Measurements from ENCODE around the gene SFXN5. TPM values are rescaled to one million over a fixed set of nuclear protein-coding genes. Genes with fewer than 3 reads are reported as not detected.

Gene SFXN5
- total RNA-seq, 1 experiment from 2014 or later, result 20.5 TPM

DNA sequence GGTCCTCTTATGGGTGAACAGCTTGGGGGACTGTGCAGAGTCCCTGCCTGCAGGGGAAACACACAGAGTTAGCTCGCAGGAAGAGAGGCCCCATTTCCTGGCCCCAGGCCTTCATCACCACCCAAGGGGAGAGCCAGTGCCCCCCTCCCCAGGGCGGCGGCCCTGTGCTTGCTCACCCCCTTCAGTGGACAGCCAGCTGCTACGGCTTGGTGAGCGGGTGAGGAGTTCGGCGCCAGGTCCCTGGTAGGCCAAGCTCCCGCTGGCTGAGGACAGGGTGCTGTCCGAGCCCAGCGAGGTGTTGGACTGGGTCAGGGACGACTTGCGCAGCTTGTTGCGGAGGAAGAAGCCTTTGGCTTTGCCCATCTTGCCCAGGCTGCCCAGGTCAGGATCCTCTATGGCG is 17.2 kb upstream of the SFXN5 start:
- H3K4me1 ChIP-seq, result peaks cover 9% of the 10 kb centered on the region; the same call in 1 of the 2 replicates

DNA sequence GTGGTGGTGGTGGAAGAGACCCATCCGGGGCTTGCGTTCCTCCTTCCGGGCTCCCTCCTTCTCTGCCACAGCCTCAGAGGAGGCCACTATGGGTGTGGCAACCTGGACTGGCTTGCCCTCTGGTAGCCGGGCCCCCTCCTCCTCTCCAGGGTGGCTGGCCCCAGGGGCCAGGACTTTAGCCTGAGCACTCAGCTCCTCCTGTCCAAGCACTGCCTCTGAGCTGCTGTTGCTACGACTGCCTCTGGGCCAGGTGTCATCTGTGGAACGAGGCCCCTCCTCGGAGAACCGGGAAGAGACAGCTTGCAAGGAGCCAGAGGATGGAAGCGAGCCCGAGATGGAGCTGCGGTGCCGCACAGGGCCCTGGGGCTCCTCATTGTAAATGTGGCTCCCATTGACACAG is 16.7 kb upstream of the SFXN5 start:
- Histone ChIP-seq H3K27ac (no peak overlapping the region), H3K27me3 (no peaks in the 10 kb centered on the region), H3K4me1 (peaks cover 9% of the 10 kb centered on the region; the same call in 1 of the 2 replicates)

More for the DNA sequence above, 17.2 kb upstream of the SFXN5 start:
- H3K4me3 ChIP-seq, result no peak overlapping the region
- no peaks in the 10 kb centered on the region for H3K36me3 ChIP-seq
- H3K27me3 ChIP-seq, result no peaks in the 10 kb centered on the region
- H3K27ac ChIP-seq, result no peak overlapping the region
- DNase-seq, result no peak
- H3K9me3 ChIP-seq (replicated peaks), result no peaks in the 10 kb centered on the region

GRCh38 chr2:73087311-73087710 is 15.8 kb upstream of the SFXN5 start:
- Histone ChIP-seq H3K9me3 (replicated peaks) (no peaks in the 10 kb centered on the region), H3K4me3 (no peak overlapping the region), H3K36me3 (no peaks in the 10 kb centered on the region), H3K27ac (no peak overlapping the region), H3K4me1 (peaks cover 9% of the 10 kb centered on the region; the same call in 1 of the 2 replicates), H3K27me3 (no peaks in the 10 kb centered on the region)
- DNase-seq, result peak in 1 of 2 experiments; percentile 39

More for the DNA sequence above, 16.7 kb upstream of the SFXN5 start:
- no peak for DNase-seq
- Histone ChIP-seq H3K9me3 (replicated peaks) (no peaks in the 10 kb centered on the region), H3K36me3 (no peaks in the 10 kb centered on the region), H3K4me3 (no peak overlapping the region)

DNA sequence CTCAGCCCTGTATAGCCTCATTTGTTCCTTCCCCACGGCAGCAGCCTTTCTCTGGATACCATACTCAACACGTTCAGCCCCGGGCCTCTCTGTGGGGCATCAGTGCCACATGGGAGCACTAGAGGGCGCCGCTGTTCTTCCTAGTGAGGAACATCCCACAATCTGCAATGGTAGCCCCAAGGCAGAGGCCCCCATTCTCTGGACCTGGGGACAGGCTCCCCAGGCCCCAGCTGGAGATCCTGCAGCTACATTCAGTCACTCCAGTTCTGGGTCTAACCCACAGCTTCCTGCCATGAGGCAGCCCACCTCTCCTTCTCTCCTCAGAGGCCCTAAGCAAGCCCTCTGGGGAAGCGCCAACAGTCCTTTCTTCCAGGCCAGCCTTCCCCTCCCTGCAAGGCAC is 14.2 kb upstream of the SFXN5 start:
- no peaks in the 10 kb centered on the region for H3K27me3 ChIP-seq
- no peak overlapping the region for H3K27ac ChIP-seq

GRCh38 chr2:73084971-73085370 is 13.5 kb upstream of the SFXN5 start:
- DNase-seq, result no peak
- no peaks in the 10 kb centered on the region for H3K9me3 ChIP-seq (replicated peaks)
- peaks cover 8% of the 10 kb centered on the region; the same call in 1 of the 2 replicates for H3K4me1 ChIP-seq
- H3K27me3 ChIP-seq, result no peaks in the 10 kb centered on the region
- H3K4me3 ChIP-seq, result no peak overlapping the region
- no peaks in the 10 kb centered on the region for H3K36me3 ChIP-seq
- H3K27ac ChIP-seq, result no peak overlapping the region

More for the DNA sequence above, 14.2 kb upstream of the SFXN5 start:
- Histone ChIP-seq H3K9me3 (replicated peaks) (no peaks in the 10 kb centered on the region), H3K4me3 (no peak overlapping the region), H3K4me1 (peaks cover 9% of the 10 kb centered on the region; the same call in 1 of the 2 replicates), H3K36me3 (no peaks in the 10 kb centered on the region)
- peak; percentile 84 to 91 for DNase-seq

DNA sequence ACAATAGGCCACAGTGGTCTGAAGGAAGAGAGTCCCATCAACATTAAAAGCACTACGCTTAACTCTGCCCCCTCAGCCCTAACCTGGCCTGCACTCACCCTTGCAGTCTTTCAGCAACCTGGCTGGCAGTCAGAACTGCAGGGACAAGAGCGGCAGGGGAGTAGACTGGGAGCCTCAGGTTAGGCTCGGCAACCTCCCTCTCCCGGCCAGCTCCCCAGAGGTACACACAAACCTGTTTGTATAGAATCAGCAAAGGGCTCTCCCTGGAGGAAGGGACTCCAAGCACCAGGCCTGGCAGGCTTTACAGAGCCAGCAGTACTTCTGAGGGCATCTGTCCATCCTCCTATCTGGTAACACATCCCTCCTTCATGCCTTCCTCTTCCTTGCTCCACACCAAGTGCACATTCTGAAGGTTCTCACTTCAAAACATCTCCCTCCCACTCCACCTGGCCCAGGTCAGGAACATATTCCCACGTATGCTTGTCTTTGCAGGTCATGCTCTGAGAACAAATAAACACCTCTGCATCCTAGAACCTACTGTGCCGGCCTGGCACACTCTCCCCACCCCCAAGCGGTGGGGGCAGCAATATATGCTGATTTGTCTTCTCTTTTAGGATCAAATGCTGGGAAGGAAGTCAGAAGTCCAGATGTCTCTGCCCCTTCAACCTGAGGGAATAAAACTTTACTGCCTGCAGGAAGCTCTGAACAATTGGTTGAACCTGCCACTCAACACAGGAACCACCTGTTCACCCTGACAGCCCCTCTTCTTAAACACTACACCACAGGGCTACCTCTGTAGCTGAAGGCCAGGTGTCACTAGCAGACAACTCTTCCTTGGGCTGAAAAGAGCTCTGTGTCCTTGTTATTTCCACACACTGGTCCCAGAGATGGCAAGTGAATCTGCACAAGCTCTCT is 12.6 kb upstream of the SFXN5 start:
- peaks cover under 1% of the 10 kb centered on the region; the same call in 1 of the 2 replicates for H3K4me1 ChIP-seq
- DNase-seq, result no peak
- H3K9me3 ChIP-seq (replicated peaks), result no peaks in the 10 kb centered on the region
- H3K36me3 ChIP-seq, result no peaks in the 10 kb centered on the region
- no peak overlapping the region for H3K27ac ChIP-seq
- no peak overlapping the region for H3K4me3 ChIP-seq
- H3K27me3 ChIP-seq, result no peaks in the 10 kb centered on the region

GRCh38 chr2:73082523-73083410 is 11.3 kb upstream of the SFXN5 start:
- DNase-seq, result no peak

DNA sequence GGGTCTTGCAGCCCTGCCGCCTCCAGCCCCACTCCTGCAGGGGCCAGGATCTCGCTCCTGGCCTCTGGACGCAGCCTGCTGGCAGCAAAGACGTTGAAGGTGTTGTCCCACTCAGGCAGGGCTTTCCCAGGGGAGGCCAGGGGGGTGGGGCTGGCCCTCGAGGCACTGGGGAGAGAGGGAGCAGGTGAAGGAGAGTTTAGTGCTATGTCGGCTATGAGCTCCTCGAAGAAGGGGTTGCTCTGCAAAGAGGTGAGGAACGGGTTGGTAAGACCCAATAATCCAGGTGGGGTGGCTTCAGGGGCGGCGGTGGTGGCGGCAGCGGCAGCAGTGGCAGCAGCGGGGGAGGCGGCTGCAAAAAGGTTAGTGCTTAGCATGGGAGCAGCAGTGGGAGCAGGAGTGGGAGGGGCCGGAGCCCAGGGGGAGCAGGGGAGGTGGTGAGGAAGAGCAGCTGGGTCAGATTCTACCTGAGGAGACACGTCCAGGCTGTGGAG is 9.7 kb upstream of the SFXN5 start:
- no peaks in the 10 kb centered on the region for H3K4me1 ChIP-seq
- no peaks in the 10 kb centered on the region for H3K9me3 ChIP-seq (replicated peaks)
- no peak overlapping the region for H3K4me3 ChIP-seq
- no peak overlapping the region for H3K27ac ChIP-seq
- no peaks in the 10 kb centered on the region for H3K36me3 ChIP-seq
- no peak for DNase-seq
- no peaks in the 10 kb centered on the region for H3K27me3 ChIP-seq

More at GRCh38 chr2:73082523-73083410, 11.3 kb upstream of the SFXN5 start:
- no peaks in the 10 kb centered on the region for H3K36me3 ChIP-seq
- no peaks in the 10 kb centered on the region for H3K4me1 ChIP-seq
- H3K9me3 ChIP-seq (replicated peaks), result no peaks in the 10 kb centered on the region
- H3K4me3 ChIP-seq, result no peak overlapping the region
- H3K27me3 ChIP-seq, result no peaks in the 10 kb centered on the region
- no peak overlapping the region for H3K27ac ChIP-seq

- no peaks in the 10 kb centered on the region for H3K27me3 ChIP-seq
- H3K9me3 ChIP-seq (replicated peaks), result no peaks in the 10 kb centered on the region
- no peak for DNase-seq
- H3K36me3 ChIP-seq, result no peaks in the 10 kb centered on the region
- no peaks in the 10 kb centered on the region for H3K4me1 ChIP-seq
- no peak overlapping the region for H3K27ac ChIP-seq
- H3K4me3 ChIP-seq, result no peak overlapping the region
Observed at GRCh38 chr2:73080321-73081131, 9.0 kb upstream of the SFXN5 start.

DNA sequence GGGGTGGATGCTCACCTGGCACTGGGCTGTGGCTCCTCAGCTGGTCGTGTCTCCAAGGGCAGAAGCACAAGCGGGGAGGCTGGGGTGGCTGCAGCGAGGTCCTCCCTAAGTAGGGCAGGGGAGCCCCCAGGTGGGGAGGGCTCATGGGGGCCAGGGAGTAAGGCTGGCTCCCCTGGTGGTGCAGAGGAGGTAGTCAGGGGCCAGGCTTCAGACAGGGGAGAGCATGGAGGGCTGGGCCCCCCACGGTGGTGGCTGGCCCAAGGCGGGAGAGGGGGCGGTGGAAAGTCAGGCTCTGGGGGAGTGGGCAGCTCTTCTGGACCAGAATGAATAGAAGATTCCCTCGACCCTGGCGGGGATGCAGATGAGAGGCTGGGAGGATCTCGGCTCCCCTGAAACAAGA is 8.1 kb upstream of the SFXN5 start:
- H3K27me3 ChIP-seq, result no peaks in the 10 kb centered on the region
- no peak overlapping the region for H3K27ac ChIP-seq
- no peaks in the 10 kb centered on the region for H3K4me1 ChIP-seq
- no peak overlapping the region for H3K4me3 ChIP-seq
- DNase-seq, result no peak
- H3K36me3 ChIP-seq, result no peaks in the 10 kb centered on the region
- no peaks in the 10 kb centered on the region for H3K9me3 ChIP-seq (replicated peaks)

GRCh38 chr2:73078457-73079411 is 7.2 kb upstream of the SFXN5 start:
- DNase-seq, result no peak
- no peaks in the 10 kb centered on the region for H3K9me3 ChIP-seq (replicated peaks)
- H3K36me3 ChIP-seq, result no peaks in the 10 kb centered on the region

DNA sequence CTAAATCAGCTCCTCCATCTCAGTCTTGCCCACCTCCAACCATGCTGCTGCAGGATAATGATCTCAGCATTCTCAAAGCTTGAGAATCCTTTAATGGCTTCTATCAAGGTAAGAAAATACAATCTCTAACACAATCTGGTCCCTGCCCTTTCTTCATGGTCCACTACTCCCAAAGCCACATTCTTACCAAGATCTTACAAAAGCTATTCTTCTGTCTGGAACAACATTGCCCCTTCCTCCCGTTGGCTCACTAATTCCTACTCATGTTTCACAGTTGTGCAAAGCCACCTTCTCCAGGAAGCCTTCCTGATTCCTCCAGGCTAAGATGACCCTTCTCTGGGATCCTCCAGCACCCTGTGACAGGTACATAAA is 5.9 kb upstream of the SFXN5 start:
- no peaks in the 10 kb centered on the region for H3K9me3 ChIP-seq (replicated peaks)
- H3K27me3 ChIP-seq, result no peaks in the 10 kb centered on the region
- no peak for DNase-seq
- no peaks in the 10 kb centered on the region for H3K36me3 ChIP-seq
- no peaks in the 10 kb centered on the region for H3K4me1 ChIP-seq
- no peak overlapping the region for H3K4me3 ChIP-seq
- no peak overlapping the region for H3K27ac ChIP-seq

More at GRCh38 chr2:73078457-73079411, 7.2 kb upstream of the SFXN5 start:
- Histone ChIP-seq H3K4me1 (no peaks in the 10 kb centered on the region), H3K27ac (no peak overlapping the region), H3K27me3 (no peaks in the 10 kb centered on the region), H3K4me3 (no peak overlapping the region)

GRCh38 chr2:73076701-73077423 is 5.3 kb upstream of the SFXN5 start:
- no peak for DNase-seq
- Histone ChIP-seq H3K27me3 (no peaks in the 10 kb centered on the region), H3K27ac (no peak overlapping the region), H3K4me1 (no peaks in the 10 kb centered on the region), H3K36me3 (no peaks in the 10 kb centered on the region), H3K4me3 (no peak overlapping the region), H3K9me3 (replicated peaks) (no peaks in the 10 kb centered on the region)
